Ishikawa (cell line): ENCODE data around the gene LITAF.

Source experiments
- EP300 ChIP-seq: IDR thresholded peaks from 2 replicates; pipeline ENCODE4 v1.6.1; 2012; ENCODE audit warnings: borderline replicate concordance
- TF ChIP-seq, protein P1 (sequence below): IDR thresholded peaks from 2 replicates; pipeline ENCODE4 v1.6.1; 2012

DNA sequence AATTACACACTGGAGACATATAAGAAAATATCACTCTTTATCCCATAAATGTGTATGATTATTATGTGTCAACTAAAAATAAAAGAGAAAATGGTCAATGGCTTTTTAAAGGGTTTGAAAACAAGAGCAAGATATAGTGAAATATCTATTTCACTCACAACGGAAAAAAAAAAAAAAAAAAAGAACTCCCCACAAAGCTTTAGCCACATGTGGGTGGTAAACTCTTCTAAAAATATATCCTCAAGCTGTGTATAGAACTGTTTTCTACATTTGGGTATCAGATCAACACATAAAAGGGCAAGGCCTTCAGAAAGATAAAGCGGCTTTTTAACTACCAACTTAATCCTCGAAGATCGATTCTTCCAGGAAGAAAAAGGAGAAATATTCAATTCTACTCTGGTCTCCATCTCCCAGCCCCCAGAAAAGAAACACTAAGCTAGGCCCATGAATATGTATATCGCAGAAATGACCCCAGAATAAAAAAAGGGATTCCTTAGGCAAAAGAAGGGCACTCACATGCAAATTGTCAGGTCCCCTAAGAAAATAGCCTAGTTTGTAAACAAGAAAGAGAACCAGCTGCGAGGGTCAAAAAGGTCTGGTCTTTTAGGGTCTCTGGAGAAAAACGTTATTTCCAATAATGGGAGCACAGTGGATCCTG, 4.4 kb downstream of the LITAF start:
- no peak for TF ChIP-seq EP300
- TF ChIP-seq, protein P1, sequence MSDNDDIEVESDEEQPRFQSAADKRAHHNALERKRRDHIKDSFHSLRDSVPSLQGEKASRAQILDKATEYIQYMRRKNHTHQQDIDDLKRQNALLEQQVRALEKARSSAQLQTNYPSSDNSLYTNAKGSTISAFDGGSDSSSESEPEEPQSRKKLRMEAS = no peak
